ENCODE data around the gene TRPM3. TPM values are rescaled to one million over a fixed set of nuclear protein-coding genes. Genes with fewer than 3 reads are reported as not detected.

TRPM3 gene
- total and polyA plus RNA-seq, 9 of the 15 experiments (the other 6 are each of a cell fraction or from before 2014, with no cell fraction given): 0.04 TPM; not detected in 8

DNA sequence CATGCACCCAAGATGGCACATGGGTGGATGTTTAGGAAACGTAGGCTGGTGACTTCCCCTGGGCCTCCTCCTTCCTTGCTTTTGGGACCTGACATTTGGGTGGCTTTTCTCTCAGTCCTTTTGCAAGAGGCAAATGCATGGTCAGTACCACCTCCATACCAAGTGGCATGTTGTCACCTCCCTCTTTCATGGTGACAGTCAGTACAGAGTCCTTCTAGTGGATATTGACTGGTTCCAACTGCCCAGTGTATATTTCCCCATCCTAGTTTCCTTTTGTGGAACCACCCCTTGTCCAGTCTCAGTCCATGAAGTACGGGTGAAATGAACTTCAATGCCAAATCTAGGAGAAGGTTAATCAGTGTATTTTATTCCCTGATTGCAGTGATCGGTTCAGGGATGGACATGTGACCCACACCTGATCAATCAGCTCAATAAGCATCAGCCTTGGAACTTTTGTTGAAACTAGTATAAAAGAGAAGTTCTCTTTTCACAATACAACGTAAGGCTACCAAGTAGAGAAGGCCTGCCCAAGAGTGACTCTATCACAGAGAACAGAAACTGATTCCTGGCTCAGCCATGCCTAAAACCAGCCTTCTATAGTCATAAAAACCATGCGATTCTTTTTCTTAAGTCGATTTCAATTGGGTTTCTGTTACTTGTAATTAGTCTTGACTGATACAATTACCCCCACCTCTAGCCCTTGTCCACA lies 563.6 kb downstream of the TRPM3 start:
- in situ Hi-C loops (cut with MboI) (no loop called here), intact Hi-C loops (cut with micrococcal nuclease) (no loop called here)
- no peaks in the 10 kb centered on the region for H3K36me3 ChIP-seq (ENCODE audit: control insufficient read depth, insufficient read depth, low read length)
- FAIRE-seq (no peak), ATAC-seq (no peak), DNase-seq (ENCODE audit: extremely low read depth in 1 of 4, low spot score in 3 of 4) (no peak)
- H3K4me3 ChIP-seq: no peak overlapping the region
- H3K9me3 ChIP-seq (replicated peaks; ENCODE audit: control insufficient read depth, insufficient read depth, low read depth, low read length): no peaks in the 10 kb centered on the region
- no peak for TF ChIP-seq LEF1 (IDR thresholded peaks at IDR 0.05)
- TF ChIP-seq KLF6 (CRISPR knock-in tag; IDR thresholded peaks at IDR 0.05; ENCODE audit: borderline replicate concordance): no peak
- no peak for TF ChIP-seq FOS (IDR thresholded peaks at IDR 0.05; ENCODE audit: extremely low read depth, insufficient read length)
- no peak for TF ChIP-seq SMARCA4 (IDR thresholded peaks at IDR 0.05)
- TF ChIP-seq, protein P1, sequence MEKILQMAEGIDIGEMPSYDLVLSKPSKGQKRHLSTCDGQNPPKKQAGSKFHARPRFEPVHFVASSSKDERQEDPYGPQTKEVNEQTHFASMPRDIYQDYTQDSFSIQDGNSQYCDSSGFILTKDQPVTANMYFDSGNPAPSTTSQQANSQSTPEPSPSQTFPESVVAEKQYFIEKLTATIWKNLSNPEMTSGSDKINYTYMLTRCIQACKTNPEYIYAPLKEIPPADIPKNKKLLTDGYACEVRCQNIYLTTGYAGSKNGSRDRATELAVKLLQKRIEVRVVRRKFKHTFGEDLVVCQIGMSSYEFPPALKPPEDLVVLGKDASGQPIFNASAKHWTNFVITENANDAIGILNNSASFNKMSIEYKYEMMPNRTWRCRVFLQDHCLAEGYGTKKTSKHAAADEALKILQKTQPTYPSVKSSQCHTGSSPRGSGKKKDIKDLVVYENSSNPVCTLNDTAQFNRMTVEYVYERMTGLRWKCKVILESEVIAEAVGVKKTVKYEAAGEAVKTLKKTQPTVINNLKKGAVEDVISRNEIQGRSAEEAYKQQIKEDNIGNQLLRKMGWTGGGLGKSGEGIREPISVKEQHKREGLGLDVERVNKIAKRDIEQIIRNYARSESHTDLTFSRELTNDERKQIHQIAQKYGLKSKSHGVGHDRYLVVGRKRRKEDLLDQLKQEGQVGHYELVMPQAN (IDR thresholded peaks at IDR 0.05; ENCODE audit: borderline replicate concordance): no peak
- no peak for TF ChIP-seq NCOA2 (IDR thresholded peaks at IDR 0.05; ENCODE audit: partially characterized antibody in 2 of 2)
- TF ChIP-seq, protein P2, sequence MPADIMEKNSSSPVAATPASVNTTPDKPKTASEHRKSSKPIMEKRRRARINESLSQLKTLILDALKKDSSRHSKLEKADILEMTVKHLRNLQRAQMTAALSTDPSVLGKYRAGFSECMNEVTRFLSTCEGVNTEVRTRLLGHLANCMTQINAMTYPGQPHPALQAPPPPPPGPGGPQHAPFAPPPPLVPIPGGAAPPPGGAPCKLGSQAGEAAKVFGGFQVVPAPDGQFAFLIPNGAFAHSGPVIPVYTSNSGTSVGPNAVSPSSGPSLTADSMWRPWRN (IDR thresholded peaks at IDR 0.05; ENCODE audit: low read depth): no peak
- no peak for TF ChIP-seq ZNF57 (CRISPR knock-in tag; IDR thresholded peaks at IDR 0.05)
- no peak for TF ChIP-seq ZNF124 (CRISPR knock-in tag; IDR thresholded peaks at IDR 0.05)
- TF ChIP-seq, protein P3, sequence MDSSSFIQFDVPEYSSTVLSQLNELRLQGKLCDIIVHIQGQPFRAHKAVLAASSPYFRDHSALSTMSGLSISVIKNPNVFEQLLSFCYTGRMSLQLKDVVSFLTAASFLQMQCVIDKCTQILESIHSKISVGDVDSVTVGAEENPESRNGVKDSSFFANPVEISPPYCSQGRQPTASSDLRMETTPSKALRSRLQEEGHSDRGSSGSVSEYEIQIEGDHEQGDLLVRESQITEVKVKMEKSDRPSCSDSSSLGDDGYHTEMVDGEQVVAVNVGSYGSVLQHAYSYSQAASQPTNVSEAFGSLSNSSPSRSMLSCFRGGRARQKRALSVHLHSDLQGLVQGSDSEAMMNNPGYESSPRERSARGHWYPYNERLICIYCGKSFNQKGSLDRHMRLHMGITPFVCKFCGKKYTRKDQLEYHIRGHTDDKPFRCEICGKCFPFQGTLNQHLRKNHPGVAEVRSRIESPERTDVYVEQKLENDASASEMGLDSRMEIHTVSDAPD (CRISPR knock-in tag; IDR thresholded peaks at IDR 0.05): no peak
- no peak for TF ChIP-seq ZNF174 (CRISPR knock-in tag; IDR thresholded peaks at IDR 0.05)
- TF ChIP-seq, protein P4, sequence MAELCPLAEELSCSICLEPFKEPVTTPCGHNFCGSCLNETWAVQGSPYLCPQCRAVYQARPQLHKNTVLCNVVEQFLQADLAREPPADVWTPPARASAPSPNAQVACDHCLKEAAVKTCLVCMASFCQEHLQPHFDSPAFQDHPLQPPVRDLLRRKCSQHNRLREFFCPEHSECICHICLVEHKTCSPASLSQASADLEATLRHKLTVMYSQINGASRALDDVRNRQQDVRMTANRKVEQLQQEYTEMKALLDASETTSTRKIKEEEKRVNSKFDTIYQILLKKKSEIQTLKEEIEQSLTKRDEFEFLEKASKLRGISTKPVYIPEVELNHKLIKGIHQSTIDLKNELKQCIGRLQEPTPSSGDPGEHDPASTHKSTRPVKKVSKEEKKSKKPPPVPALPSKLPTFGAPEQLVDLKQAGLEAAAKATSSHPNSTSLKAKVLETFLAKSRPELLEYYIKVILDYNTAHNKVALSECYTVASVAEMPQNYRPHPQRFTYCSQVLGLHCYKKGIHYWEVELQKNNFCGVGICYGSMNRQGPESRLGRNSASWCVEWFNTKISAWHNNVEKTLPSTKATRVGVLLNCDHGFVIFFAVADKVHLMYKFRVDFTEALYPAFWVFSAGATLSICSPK (IDR thresholded peaks at IDR 0.05; ENCODE audit: borderline replicate concordance): no peak
- no peak for TF ChIP-seq ARNT (IDR thresholded peaks at IDR 0.05)
- no peak overlapping the region for H3K9ac ChIP-seq (ENCODE audit: insufficient read depth in 1 of 2, low read depth in 2 of 2, low read length in 2 of 2)
- no peak overlapping the region for H3K4me2 ChIP-seq (ENCODE audit: insufficient read depth, low read length)
- ChIA-PET POLR2A (no interaction called here), CTCF (ENCODE audit: low intra/inter-chr PET ratio) (no interaction called here)
- no peak overlapping the region for H2AFZ ChIP-seq (ENCODE audit: low read depth, low read length)
- H3K4me1 ChIP-seq (replicated peaks in 1 of 2; ENCODE audit: control insufficient read depth in 2 of 2, insufficient read depth in 2 of 2, low read length in 2 of 2): no peaks in the 10 kb centered on the region
- no peaks in the 10 kb centered on the region for H3K9me1 ChIP-seq (ENCODE audit: control insufficient read depth, insufficient read depth, low read length)
- H3K27me3 ChIP-seq (ENCODE audit: control insufficient read depth in 2 of 2, insufficient read depth in 2 of 2, low read length in 2 of 2): peaks cover 0 to 4% of the 10 kb centered on the region in 2 experiments; a peak in 2 of 5 replicates
- 10% methylated on average over 6 of the region's 6 CpGs for WGBS (ENCODE audit: insufficient coverage, low coverage, missing lambda C conversion rate)
- H4K20me1 ChIP-seq (replicated peaks; ENCODE audit: control insufficient read depth, insufficient read depth, low read length): no peaks in the 10 kb centered on the region
- no TSS peak for BruUV-seq (replicated peaks)
- no peaks in the 10 kb centered on the region for H3K79me2 ChIP-seq (ENCODE audit: control insufficient read depth, insufficient read depth, low read length)
- H3K27ac ChIP-seq (ENCODE audit: extremely low read depth, low read depth, low read length): no peak overlapping the region

All from K562 (cell line).